K562 (cell line): ENCODE measurements around the gene CAPN6. TPM values are rescaled to one million over a fixed set of nuclear protein-coding genes. Genes with fewer than 3 reads are reported as not detected.

Experiments used
- ATAC-seq: fragments of 200-7000 bp; cut with Tn5 transposase; 3 replicates; pipeline ENCODE4 v1.9.1; 2020; ENCODE audit warnings: moderate library complexity
- BruUV-seq: library from RNA; stranded (reverse); fragments of 400-500 nt; replicated peaks from 2 replicates; lab custom pipeline; 2021; lab: Mats Ljungman, UMichigan
- CTCF ChIA-PET: fragments of 300-600 bp; formaldehyde crosslinking; extraction: SDS; loops from one replicate; lab custom pipeline; 2021; ENCODE audit warnings: low intra/inter-chr PET ratio; lab: Yijun Ruan, JAX
- POLR2A ChIA-PET: fragments of 300-600, 350-650 bp; sonication (Branson Sonifier 250); formaldehyde crosslinking; extraction: SDS; loops from one replicate; lab custom pipeline; 2021; ENCODE audit warnings: antibody characterized with exemption, inconsistent platforms; lab: Yijun Ruan, JAX
- DNase-seq, 4 experiments: peaks; one replicate each; pipeline versions ENCODE4 v3.0.0 to v3.0.0-alpha.2; 2011 to 2018; ENCODE audit warnings: low spot score in 3 of 4, mixed read lengths in 3 of 4; ENCODE audit errors: extremely low read depth in 1 of 4
- FAIRE-seq: peaks from 2 replicates; lab custom pipeline; 2011; peaks lifted over from hg19 to GRCh38; lab: Jason Lieb, UNC
- H2AFZ ChIP-seq: 2 replicates; pipeline ENCODE4 v1.6.0; 2011; ENCODE audit warnings: low read depth, low read length, control low read depth, inconsistent platforms
- H3K27ac ChIP-seq: fragments of 200-600 bp; 3 replicates; pipeline ENCODE4 v1.8.0; 2011; ENCODE audit warnings: low read depth, mild to moderate bottlenecking, control low read depth, inconsistent platforms, low read length, moderate library complexity, mixed read lengths; ENCODE audit errors: extremely low read depth
- H3K27me3 ChIP-seq, 2 experiments: fragments of 300-600 bp in 1 of 2; 2 replicates in 1 of 2; 3 replicates in 1 of 2; pipeline versions ENCODE4 v1.6.0 to v1.8.0; 2011; ENCODE audit warnings: inconsistent platforms in 2 of 2, low read length in 2 of 2, mild to moderate bottlenecking in 1 of 2, mixed read lengths in 1 of 2, moderate library complexity in 1 of 2; ENCODE audit not compliant: control insufficient read depth in 2 of 2, insufficient read depth in 2 of 2
- H3K36me3 ChIP-seq: fragments of 300-600 bp; 3 replicates; pipeline ENCODE4 v1.8.0; 2011; ENCODE audit warnings: mild to moderate bottlenecking, low read length, inconsistent platforms; ENCODE audit not compliant: control insufficient read depth, insufficient read depth
- H3K4me1 ChIP-seq, 2 experiments: fragments of 200-600 bp in 1 of 2; replicated peaks in 1 of 2; 2 replicates in 1 of 2; 3 replicates in 1 of 2; pipeline versions ENCODE4 v1.5.1 to v1.8.0; 2011; ENCODE audit warnings: inconsistent platforms in 2 of 2, low read length in 2 of 2, mild to moderate bottlenecking in 1 of 2, mixed read lengths in 1 of 2, moderate library complexity in 1 of 2; ENCODE audit not compliant: control insufficient read depth in 2 of 2, insufficient read depth in 2 of 2
- H3K4me2 ChIP-seq: 2 replicates; pipeline ENCODE4 v1.6.1; 2011; ENCODE audit warnings: low read length, control low read depth, inconsistent platforms, mixed read lengths; ENCODE audit not compliant: insufficient read depth
- H3K4me3 ChIP-seq: fragments of 200-600 bp; sonication (generic), shearing (Covaris generic); 2 replicates; pipeline ENCODE4 v1.5.1; 2016; ENCODE audit warnings: control low read depth, inconsistent platforms
- H3K79me2 ChIP-seq: fragments of 200-600 bp; 3 replicates; pipeline ENCODE4 v1.8.0; 2011; ENCODE audit warnings: low read length, inconsistent platforms; ENCODE audit not compliant: control insufficient read depth, insufficient read depth
- H3K9ac ChIP-seq, 2 experiments: 2 replicates each; pipeline versions ENCODE4 v1.6.0 to v1.6.1; 2011; ENCODE audit warnings: low read depth in 2 of 2, low read length in 2 of 2, control low read depth in 1 of 2, inconsistent platforms in 1 of 2, mild to moderate bottlenecking in 1 of 2, mixed read lengths in 1 of 2; ENCODE audit not compliant: insufficient read depth in 1 of 2
- H3K9me1 ChIP-seq: one replicate; pipeline ENCODE4 v1.6.0; 2011; ENCODE audit warnings: inconsistent platforms, mild to moderate bottlenecking, low read length, moderate library complexity; ENCODE audit not compliant: control insufficient read depth, insufficient read depth
- H3K9me3 ChIP-seq: replicated peaks from 2 replicates; pipeline ENCODE4 v1.5.1; 2011; ENCODE audit warnings: low read depth, low read length, inconsistent platforms; ENCODE audit not compliant: control insufficient read depth, insufficient read depth
- H4K20me1 ChIP-seq: replicated peaks from 2 replicates; pipeline ENCODE4 v1.6.1; 2011; ENCODE audit warnings: low read length, inconsistent platforms, mixed read lengths; ENCODE audit not compliant: control insufficient read depth, insufficient read depth
- BCLAF1 ChIP-seq, 2 experiments: fragments of 450-650 bp in 1 of 2; IDR thresholded peaks; 2 replicates each; pipeline ENCODE4 v1.6.1; 2011 to 2017; ENCODE audit warnings: low read depth in 2 of 2, antibody characterized with exemption in 1 of 2, borderline replicate concordance in 1 of 2, low read length in 1 of 2, mild to moderate bottlenecking in 1 of 2, mixed read lengths in 1 of 2; ENCODE audit not compliant: control insufficient read depth in 1 of 2
- ELF1 ChIP-seq: fragments of 200-800 bp; sonication (Bioruptor generic); IDR thresholded peaks from 2 replicates; pipeline ENCODE4 v1.6.1; 2016; ENCODE audit warnings: missing genetic modification characterization, missing compliant biosample characterization
- KHSRP ChIP-seq: fragments of 450-650 bp; IDR thresholded peaks from 2 replicates; pipeline ENCODE4 v1.6.1; 2017
- NFE2 ChIP-seq: IDR thresholded peaks from 2 replicates; pipeline ENCODE4 v1.6.1; 2014; ENCODE audit warnings: antibody characterized with exemption, low read depth
- PURB ChIP-seq: sonication (generic); formaldehyde crosslinking; IDR thresholded peaks from 2 replicates; pipeline ENCODE4 v1.9.0; 2021; ENCODE audit warnings: low read depth, mild to moderate bottlenecking, missing genetic modification reagents
- RBM22 ChIP-seq: fragments of 200-400 bp; formaldehyde crosslinking; IDR thresholded peaks from 2 replicates; pipeline ENCODE4 v1.6.1; 2018; ENCODE audit warnings: low read length, low read depth; ENCODE audit not compliant: poor library complexity, severe bottlenecking
- RFX1 ChIP-seq: fragments of 450-650 bp; IDR thresholded peaks from 2 replicates; pipeline ENCODE4 v1.6.1; 2016; ENCODE audit warnings: mild to moderate bottlenecking, moderate library complexity
- STAT5B ChIP-seq: fragments of 250-450 bp; sonication (Bioruptor Pico); IDR thresholded peaks from 2 replicates; pipeline ENCODE4 v1.8.0; 2021; ENCODE audit warnings: mild to moderate bottlenecking, inconsistent platforms
- ZNF3 ChIP-seq: fragments of 250-450 bp; sonication (Bioruptor Pico); IDR thresholded peaks from 2 replicates; pipeline ENCODE4 v1.5.0; 2021; ENCODE audit warnings: mild to moderate bottlenecking, moderate library complexity
- ZNF511 ChIP-seq: sonication (generic); formaldehyde crosslinking; IDR thresholded peaks from 2 replicates; pipeline ENCODE4 v1.8.0; 2022; ENCODE audit warnings: mild to moderate bottlenecking, missing genetic modification reagents
- ZSCAN29 ChIP-seq: fragments of 450-650 bp; IDR thresholded peaks from 2 replicates; pipeline ENCODE4 v1.6.1; 2017
- whole genome bisulfite sequencing: fragments of 100-300 bp; shearing (Covaris generic); methylation state at CpG from one replicate; pipeline ENCODE4 v1.1.6; 2016; ENCODE audit warnings: low coverage, mixed read lengths; ENCODE audit not compliant: insufficient coverage; ENCODE audit errors: missing lambda C conversion rate; 5-methylcytosine and 5-hydroxymethylcytosine counted together
- in situ Hi-C: fragments of 300-500 bp; cut with MboI; formaldehyde crosslinking; loops from 4 replicates; pipeline ENCODE4 v1.15.0; 2018; ENCODE audit warnings: inconsistent platforms, mixed read lengths
- intact Hi-C: fragments of 100-400 bp; cut with micrococcal nuclease; formaldehyde crosslinking; loops from 2 replicates; pipeline ENCODE4 v1.14.2; 2022
- polyA plus RNA-seq, 8 experiments: library from polyadenylated mRNA; depleted of rRNA in 4 of 8; stranded (reverse) in 5 of 8; unstranded in 3 of 8; fragments of >200 nt; fragmentation: Nextera tagmentation in 2 of 8; fragmentation: Illumina TruSeq in 1 of 8; extraction: Ambion mirVana in 2 of 8; extraction: Trizol in 1 of 8; gene quantifications; 2 replicates each; pipeline versions ENCODE4 v1.2.1 to v1.2.3, GENCODE V29; 2011 to 2014; ENCODE audit warnings: inconsistent platforms in 1 of 8, missing spikeins in 1 of 8
- total RNA-seq, 7 experiments: library from RNA; depleted of rRNA in 6 of 7; stranded (reverse); fragments of >200 nt in 6 of 7; fragmentation: Illumina TruSeq in 2 of 7; extraction: Trizol in 2 of 7; gene quantifications; 2 replicates each; pipeline versions ENCODE4 v1.2.1 to v1.2.3, GENCODE V29; 2011 to 2021; ENCODE audit warnings: low replicate concordance in 1 of 7
- TF ChIP-seq, protein P1 (sequence below): fragments of 250-450 bp; sonication (Bioruptor Pico); IDR thresholded peaks from 2 replicates; pipeline ENCODE4 v1.8.0; 2021; ENCODE audit warnings: borderline replicate concordance, mild to moderate bottlenecking, moderate library complexity; ENCODE audit not compliant: poor library complexity, severe bottlenecking

Gene CAPN6
- total and polyA plus RNA-seq, 9 of the 15 experiments (the other 6 are each of a cell fraction or from before 2014, with no cell fraction given), result 0.11 TPM; not detected in 8

GRCh38 chrX:111283446-111283845 is 13.2 kb upstream of the CAPN6 start:
- no peak for FAIRE-seq
- no peak overlapping the region for H2AFZ ChIP-seq
- DNase-seq, result no peak
- no peak overlapping the region for H3K4me3 ChIP-seq
- no peak overlapping the region for H3K4me2 ChIP-seq
- ATAC-seq, result no peak
- intact Hi-C loops (no loop called here), in situ Hi-C loops (no loop called here)
- H3K79me2 ChIP-seq, result no peaks in the 10 kb centered on the region
- no peaks in the 10 kb centered on the region for H3K36me3 ChIP-seq
- no peaks in the 10 kb centered on the region for H4K20me1 ChIP-seq
- no peaks in the 10 kb centered on the region for H3K9me3 ChIP-seq
- BruUV-seq, result no TSS peak
- no peaks in the 10 kb centered on the region for H3K4me1 ChIP-seq
- WGBS, result 0% methylated on average over 1 of the region's 2 CpGs
- H3K27ac ChIP-seq, result no peak overlapping the region
- ChIA-PET CTCF (no interaction called here), POLR2A (no interaction called here)
- H3K9me1 ChIP-seq, result no peaks in the 10 kb centered on the region
- H3K27me3 ChIP-seq, result no peaks in the 10 kb centered on the region
- no peak overlapping the region for H3K9ac ChIP-seq
- TF ChIP-seq ZSCAN29 (no peak), RBM22 (no peak), ZNF3 (CRISPR knock-in tag) (no peak), NFE2 (no peak), RFX1 (no peak), PURB (CRISPR knock-in tag) (no peak)

- DNase-seq (no peak), FAIRE-seq (no peak), ATAC-seq (no peak)
- H3K4me3 ChIP-seq, result no peak overlapping the region
- 0% methylated on average over 1 of the region's 1 CpG for WGBS
- in situ Hi-C loops (no loop called here), intact Hi-C loops (no loop called here)
- H3K36me3 ChIP-seq, result no peaks in the 10 kb centered on the region
- ChIA-PET POLR2A (no interaction called here), CTCF (no interaction called here)
- H3K9me3 ChIP-seq, result no peaks in the 10 kb centered on the region
- no peak overlapping the region for H2AFZ ChIP-seq
- H3K27ac ChIP-seq, result no peak overlapping the region
- no TSS peak for BruUV-seq
- H4K20me1 ChIP-seq, result no peaks in the 10 kb centered on the region
- no peak overlapping the region for H3K4me2 ChIP-seq
- no peaks in the 10 kb centered on the region for H3K4me1 ChIP-seq
- no peaks in the 10 kb centered on the region for H3K79me2 ChIP-seq
- no peaks in the 10 kb centered on the region for H3K9me1 ChIP-seq
- no peak overlapping the region for H3K9ac ChIP-seq
- H3K27me3 ChIP-seq, result no peaks in the 10 kb centered on the region
- TF ChIP-seq, protein P1, sequence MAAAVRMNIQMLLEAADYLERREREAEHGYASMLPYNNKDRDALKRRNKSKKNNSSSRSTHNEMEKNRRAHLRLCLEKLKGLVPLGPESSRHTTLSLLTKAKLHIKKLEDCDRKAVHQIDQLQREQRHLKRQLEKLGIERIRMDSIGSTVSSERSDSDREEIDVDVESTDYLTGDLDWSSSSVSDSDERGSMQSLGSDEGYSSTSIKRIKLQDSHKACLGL (CRISPR knock-in tag), result no peak
- no peak for TF ChIP-seq STAT5B (CRISPR knock-in tag)
- no peak for TF ChIP-seq KHSRP
- TF ChIP-seq ZNF511 (CRISPR knock-in tag), result no peak
- no peak for TF ChIP-seq BCLAF1 (IDR thresholded peaks at IDR 0.05; ENCODE audit: borderline replicate concordance in 1 of 2, control insufficient read depth in 1 of 2, low read depth in 2 of 2, low read length in 1 of 2)
- no peak for TF ChIP-seq ELF1 (tag)
- TF ChIP-seq, all 486 proteins: peak for 0
Measured at GRCh38 chrX:111282991-111283390, 12.7 kb upstream of the CAPN6 start.
